SH-SY5Y (cell line): Measurements from ENCODE around the gene RNF111.

Experiments
- GATA2 ChIP-seq: IDR thresholded peaks from 2 replicates; pipeline ENCODE4 v1.6.1; 2011; ENCODE audit warnings: mild to moderate bottlenecking, low read depth, low read length
- GATA3 ChIP-seq: IDR thresholded peaks from 2 replicates; pipeline ENCODE4 v1.6.1; 2011; ENCODE audit warnings: low read depth, mild to moderate bottlenecking, low read length, moderate library complexity

GRCh38 chr15:59140422-59141226 is 153.2 kb downstream of the RNF111 start:
- no peak for TF ChIP-seq GATA2
- TF ChIP-seq GATA3, result no peak
